Muscle of back (tissue), 11 donors: ENCODE measurements around the gene FPGS. TPM values are rescaled to one million over a fixed set of nuclear protein-coding genes. Genes with fewer than 3 reads are reported as not detected.

Experiments used
- DNase-seq, 3 donors: peaks; one replicate each; pipeline versions ENCODE4 v3.0.0 to v3.0.0-alpha.2; 2013
- polyA plus RNA-seq, 10 donors: library from polyadenylated mRNA; unstranded; fragments of 120-200 nt; gene quantifications; one replicate each; pipeline ENCODE4 v1.2.1, GENCODE V29; 2013; ENCODE audit not compliant: insufficient read length in 10 of 10

The FPGS gene
- polyA plus RNA-seq, 10 donors = 28.8 to 42.1 (median 37.9) TPM

DNA sequence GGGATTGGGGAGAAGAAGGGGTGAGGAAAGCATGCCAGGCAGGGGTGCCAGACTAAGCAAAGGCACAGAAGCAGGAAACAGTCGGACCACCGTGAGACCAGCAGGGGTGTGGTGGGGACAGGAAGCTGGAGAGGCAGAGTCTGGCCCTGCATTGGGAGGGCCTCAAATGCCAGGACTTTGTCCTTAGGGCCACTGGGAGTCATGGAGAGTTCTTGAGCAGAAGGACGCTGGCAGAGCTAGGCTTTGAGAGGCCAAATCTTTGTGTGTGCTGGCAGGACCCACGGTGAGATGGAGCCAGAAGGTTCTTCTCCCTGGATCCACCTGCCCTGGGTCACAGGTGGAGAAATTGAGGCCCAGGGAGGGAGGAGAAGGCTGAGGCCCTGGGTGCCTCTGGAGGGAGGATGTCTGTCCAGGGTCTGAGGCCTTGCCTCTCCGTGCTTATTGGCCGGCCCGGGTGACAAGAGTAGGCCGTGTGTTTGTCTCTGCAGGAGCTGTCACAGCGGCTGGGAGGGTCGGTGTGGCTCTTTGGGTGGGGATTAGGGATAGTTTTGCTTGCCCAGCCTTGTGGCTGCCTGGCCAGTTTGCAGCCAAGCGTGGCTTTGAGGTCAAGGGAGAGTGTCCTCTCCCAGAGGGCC is 53.5 kb downstream of the FPGS start:
- DNase-seq = no peak

DNA sequence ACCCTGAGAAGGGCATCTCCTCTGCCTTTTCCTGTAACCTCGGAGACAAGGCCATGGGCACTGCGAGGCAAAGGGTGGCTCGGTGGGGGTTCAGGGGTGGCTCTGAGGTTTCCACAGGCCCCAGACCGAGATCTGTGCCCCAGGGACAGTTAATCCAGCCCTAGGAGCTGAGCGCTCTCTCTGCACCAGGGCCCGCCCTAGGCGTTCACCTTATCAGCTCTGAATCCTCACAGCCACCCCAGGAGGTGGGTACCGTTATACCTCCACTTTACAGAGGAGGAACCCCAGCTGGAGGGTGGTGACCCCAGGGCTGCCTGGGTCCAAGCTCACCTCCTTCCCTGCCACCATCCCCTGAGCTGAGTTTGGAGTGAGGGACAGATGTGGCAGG is 54.0 kb downstream of the FPGS start:
- no peak for DNase-seq

DNA sequence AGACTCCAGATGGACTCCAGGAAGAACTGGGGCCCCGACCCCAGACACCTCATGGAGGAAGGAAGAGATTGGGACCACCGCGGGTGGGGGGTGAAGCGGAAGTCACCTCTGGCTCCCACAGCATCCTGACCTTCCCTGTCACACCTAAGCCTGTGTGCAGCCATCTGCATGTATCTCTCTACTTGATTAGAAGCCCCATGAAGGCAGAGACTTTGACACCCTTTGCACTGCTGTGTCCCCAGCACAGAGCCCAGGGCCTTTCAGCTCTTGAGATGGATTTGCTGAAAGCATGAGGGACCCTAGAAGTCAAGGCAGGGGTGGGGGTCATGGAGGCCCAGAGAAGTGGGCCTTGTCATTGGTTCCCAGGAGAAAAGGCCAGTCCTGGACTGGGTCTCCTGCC is 54.6 kb downstream of the FPGS start:
- no peak for DNase-seq

DNA sequence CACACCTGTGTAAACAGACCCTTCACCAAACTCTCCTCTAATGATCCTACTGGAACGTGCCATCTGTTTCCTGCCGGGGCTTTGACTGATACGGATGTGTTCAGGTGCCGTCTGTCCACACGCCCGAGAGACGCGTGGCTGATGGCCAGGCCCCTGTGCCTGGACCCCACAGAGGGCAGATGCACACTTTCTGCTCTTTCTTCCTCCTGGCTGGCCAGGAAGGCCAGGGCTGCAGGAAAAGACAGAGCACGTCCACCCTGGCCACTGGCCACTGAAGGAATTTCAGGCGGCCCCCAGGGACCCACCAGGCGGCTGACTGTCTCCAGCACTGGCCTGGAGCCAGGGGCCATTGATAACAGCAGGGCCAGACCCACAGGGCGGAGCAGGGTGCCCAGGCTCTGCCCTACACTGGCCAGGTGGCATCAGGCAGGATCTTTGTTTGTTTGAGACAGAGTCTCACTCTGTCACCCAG is 55.4 kb downstream of the FPGS start:
- DNase-seq = peak in 1 of 3 donors; percentile 61

DNA sequence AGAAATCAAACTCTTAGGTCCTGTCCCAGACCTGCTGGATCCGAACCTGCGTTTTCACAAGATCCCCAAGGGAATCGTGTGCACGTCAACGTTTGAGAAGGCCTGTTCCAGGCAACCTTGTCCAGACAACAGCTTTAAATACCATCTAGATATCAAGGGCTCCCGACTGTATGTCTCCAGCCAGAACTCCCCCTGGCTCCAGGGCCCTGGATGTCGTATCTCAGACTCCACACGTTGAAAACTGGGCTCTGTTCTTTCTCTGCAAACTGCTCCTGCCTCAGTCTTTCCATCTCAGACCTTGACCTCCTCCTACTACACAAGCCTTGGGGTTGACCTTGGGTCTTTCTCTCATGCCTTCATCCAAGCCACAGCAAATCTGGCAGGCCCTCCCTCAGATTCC is 57.6 kb downstream of the FPGS start:
- no peak for DNase-seq

GRCh38 chr9:127860779-127861178 is 58.1 kb downstream of the FPGS start:
- no peak for DNase-seq

DNA sequence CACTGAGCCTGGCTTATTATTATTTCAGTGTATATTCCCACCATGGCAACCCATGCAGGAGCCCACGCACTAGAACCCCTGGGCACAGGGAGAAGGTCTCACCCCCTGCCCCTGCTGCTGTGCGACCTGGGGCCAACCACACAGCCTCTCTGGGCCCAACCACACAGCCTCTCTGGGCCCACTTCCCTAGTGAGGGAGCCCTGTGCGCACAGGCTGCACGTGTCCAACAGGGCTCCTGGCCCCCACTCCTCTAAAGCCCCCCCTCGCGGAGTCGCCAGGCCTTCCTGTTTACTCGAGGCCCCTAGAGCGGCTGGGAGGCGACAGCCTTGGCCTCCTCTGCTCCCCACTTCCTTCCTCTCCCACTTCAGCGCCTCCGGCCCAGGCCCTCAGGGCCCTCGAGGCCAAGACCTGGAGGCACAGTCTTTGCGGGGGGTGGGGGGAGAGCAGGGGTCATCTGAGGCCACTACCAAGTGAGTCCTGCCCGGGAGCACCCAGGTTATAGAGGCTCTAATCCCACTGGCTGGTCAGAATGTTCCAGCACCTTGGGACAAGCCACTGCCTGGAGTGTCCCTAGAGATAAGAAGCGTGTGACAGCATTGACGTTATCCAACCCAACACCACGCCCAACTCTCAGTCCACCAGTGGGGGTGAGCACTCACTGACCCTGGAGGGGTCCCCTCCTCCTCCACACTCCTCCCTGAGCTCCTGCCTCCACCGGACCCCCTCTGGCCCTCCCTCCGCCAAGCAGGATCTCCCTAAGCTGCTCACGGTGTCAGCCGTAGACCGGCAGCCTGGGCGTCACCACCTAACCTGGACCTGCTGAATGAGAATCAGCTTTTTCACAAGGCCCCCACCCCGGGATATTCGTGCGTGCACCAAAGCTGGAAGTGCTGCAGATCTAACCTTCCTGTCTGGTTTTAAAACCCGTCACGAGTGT is 59.7 kb downstream of the FPGS start:
- DNase-seq = peak in 2 of 3 donors; percentile 40 to 76

- DNase-seq = no peak
These were observed 60.5 kb downstream of the FPGS start for GRCh38 chr9:127863191-127863621.

Other genes with a start within 250 kb of the FPGS start
- 10 to 100 TPM in 9 of 10 donors, 1 to 10 TPM in 1; 9.9 to 17.4 (median 14.2) TPM for gene STXBP1, start 190.6 kb upstream of the FPGS start, polyA plus RNA-seq
- gene CFAP157, start 95.9 kb upstream of the FPGS start, polyA plus RNA-seq = 1 to 10 TPM in 6 of 10 donors, under 1 TPM in 4; 0.64 to 1.5 (median 1.1) TPM
- 1 to 10 TPM; 4.4 to 8.2 (median 6.4) TPM for gene PTRH1, start 87.2 kb upstream of the FPGS start, polyA plus RNA-seq
- under 1 TPM in 6 of 10 donors, not detected in 4; 0.03 to 0.16 (median 0.06) TPM for gene TTC16, start 86.8 kb upstream of the FPGS start, polyA plus RNA-seq
- gene TOR2A, start 67.6 kb upstream of the FPGS start, polyA plus RNA-seq = 10 to 100 TPM in 1 of 10 donors, 1 to 10 TPM in 9; 5.8 to 11.8 (median 7.1) TPM
- 10 to 100 TPM; 15.5 to 24.4 (median 18.0) TPM for gene SH2D3C, start 24.2 kb upstream of the FPGS start, polyA plus RNA-seq
- 10 to 100 TPM; 36.7 to 46.5 (median 41.3) TPM for gene CDK9, start 16.8 kb upstream of the FPGS start, polyA plus RNA-seq
- gene ENG, start 51.8 kb downstream of the FPGS start, polyA plus RNA-seq = 10 to 100 TPM; 40.6 to 74.5 (median 52.4) TPM
- 1,000 to 10,000 TPM in 7 of 10 donors, 100 to 1,000 TPM in 3; 607 to 1,079 (median 1,015) TPM for gene AK1, start 74.8 kb downstream of the FPGS start, polyA plus RNA-seq
- 10 to 100 TPM; 40.4 to 58.5 (median 46.6) TPM for gene ST6GALNAC6, start 96.7 kb downstream of the FPGS start, polyA plus RNA-seq
- 10 to 100 TPM; 24.8 to 41.2 (median 29.6) TPM for gene ST6GALNAC4, start 114.2 kb downstream of the FPGS start, polyA plus RNA-seq
- gene PIP5KL1, start 127.9 kb downstream of the FPGS start, polyA plus RNA-seq = 1 to 10 TPM; 1.3 to 5.7 (median 2.1) TPM
- gene DPM2, start 135.0 kb downstream of the FPGS start, polyA plus RNA-seq = 10 to 100 TPM; 15.7 to 25.3 (median 22.5) TPM
- 10 to 100 TPM; 15.4 to 27.3 (median 17.4) TPM for gene EEIG1, start 178.1 kb downstream of the FPGS start, polyA plus RNA-seq